ENCODE results near the gene TCF15. TPM values are rescaled to one million over a fixed set of nuclear protein-coding genes. Genes with fewer than 3 reads are reported as not detected.

The TCF15 gene
- total and polyA plus RNA-seq, 2 of the 13 experiments (the other 11 are each of a cell fraction or from before 2014, with no cell fraction given) = not detected

GRCh38 chr20:608970-609369 lies 1.1 kb downstream of the TCF15 start:
- TF ChIP-seq ZNF441 (CRISPR knock-in tag; IDR thresholded peaks at IDR 0.05; ENCODE audit: borderline replicate concordance) (no peak), KDM2A (CRISPR knock-in tag; IDR thresholded peaks at IDR 0.05; ENCODE audit: borderline replicate concordance, low read depth) (no peak), KLF11 (CRISPR knock-in tag; IDR thresholded peaks at IDR 0.05) (no peak), ZNF354B (CRISPR knock-in tag; IDR thresholded peaks at IDR 0.05) (no peak), ZNF33A (CRISPR knock-in tag; IDR thresholded peaks at IDR 0.05; ENCODE audit: borderline replicate concordance) (no peak)
- TF ChIP-seq, protein P1, sequence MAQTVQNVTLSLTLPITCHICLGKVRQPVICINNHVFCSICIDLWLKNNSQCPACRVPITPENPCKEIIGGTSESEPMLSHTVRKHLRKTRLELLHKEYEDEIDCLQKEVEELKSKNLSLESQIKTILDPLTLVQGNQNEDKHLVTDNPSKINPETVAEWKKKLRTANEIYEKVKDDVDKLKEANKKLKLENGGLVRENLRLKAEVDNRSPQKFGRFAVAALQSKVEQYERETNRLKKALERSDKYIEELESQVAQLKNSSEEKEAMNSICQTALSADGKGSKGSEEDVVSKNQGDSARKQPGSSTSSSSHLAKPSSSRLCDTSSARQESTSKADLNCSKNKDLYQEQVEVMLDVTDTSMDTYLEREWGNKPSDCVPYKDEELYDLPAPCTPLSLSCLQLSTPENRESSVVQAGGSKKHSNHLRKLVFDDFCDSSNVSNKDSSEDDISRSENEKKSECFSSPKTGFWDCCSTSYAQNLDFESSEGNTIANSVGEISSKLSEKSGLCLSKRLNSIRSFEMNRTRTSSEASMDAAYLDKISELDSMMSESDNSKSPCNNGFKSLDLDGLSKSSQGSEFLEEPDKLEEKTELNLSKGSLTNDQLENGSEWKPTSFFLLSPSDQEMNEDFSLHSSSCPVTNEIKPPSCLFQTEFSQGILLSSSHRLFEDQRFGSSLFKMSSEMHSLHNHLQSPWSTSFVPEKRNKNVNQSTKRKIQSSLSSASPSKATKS (CRISPR knock-in tag; IDR thresholded peaks at IDR 0.05) = no peak
- TF ChIP-seq, protein P2, sequence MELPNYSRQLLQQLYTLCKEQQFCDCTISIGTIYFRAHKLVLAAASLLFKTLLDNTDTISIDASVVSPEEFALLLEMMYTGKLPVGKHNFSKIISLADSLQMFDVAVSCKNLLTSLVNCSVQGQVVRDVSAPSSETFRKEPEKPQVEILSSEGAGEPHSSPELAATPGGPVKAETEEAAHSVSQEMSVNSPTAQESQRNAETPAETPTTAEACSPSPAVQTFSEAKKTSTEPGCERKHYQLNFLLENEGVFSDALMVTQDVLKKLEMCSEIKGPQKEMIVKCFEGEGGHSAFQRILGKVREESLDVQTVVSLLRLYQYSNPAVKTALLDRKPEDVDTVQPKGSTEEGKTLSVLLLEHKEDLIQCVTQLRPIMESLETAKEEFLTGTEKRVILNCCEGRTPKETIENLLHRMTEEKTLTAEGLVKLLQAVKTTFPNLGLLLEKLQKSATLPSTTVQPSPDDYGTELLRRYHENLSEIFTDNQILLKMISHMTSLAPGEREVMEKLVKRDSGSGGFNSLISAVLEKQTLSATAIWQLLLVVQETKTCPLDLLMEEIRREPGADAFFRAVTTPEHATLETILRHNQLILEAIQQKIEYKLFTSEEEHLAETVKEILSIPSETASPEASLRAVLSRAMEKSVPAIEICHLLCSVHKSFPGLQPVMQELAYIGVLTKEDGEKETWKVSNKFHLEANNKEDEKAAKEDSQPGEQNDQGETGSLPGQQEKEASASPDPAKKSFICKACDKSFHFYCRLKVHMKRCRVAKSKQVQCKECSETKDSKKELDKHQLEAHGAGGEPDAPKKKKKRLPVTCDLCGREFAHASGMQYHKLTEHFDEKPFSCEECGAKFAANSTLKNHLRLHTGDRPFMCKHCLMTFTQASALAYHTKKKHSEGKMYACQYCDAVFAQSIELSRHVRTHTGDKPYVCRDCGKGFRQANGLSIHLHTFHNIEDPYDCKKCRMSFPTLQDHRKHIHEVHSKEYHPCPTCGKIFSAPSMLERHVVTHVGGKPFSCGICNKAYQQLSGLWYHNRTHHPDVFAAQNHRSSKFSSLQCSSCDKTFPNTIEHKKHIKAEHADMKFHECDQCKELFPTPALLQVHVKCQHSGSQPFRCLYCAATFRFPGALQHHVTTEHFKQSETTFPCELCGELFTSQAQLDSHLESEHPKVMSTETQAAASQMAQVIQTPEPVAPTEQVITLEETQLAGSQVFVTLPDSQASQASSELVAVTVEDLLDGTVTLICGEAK (IDR thresholded peaks at IDR 0.05) = no peak
- TF ChIP-seq, protein P2 (CRISPR knock-in tag; IDR thresholded peaks at IDR 0.05) = no peak
- in situ Hi-C loops (cut with HindIII; ENCODE audit: extremely low pct_ligation_motif_present, low pct_unique_long_range_greater_than_20kb) (no loop called here), intact Hi-C loops (cut with micrococcal nuclease; ENCODE audit: unreplicated experiment) (no loop called here)
- Histone ChIP-seq H3K4me3 (replicated peaks in 1 of 3; ENCODE audit: insufficient read depth in 1 of 3, low read depth in 2 of 3, low read length in 3 of 3) (no peak overlapping the region), H3K9me3 (ENCODE audit: low read length) (no peaks in the 10 kb centered on the region), H2AFZ (ENCODE audit: low read length) (no peak overlapping the region), H3K4me1 (ENCODE audit: insufficient read depth, low read length) (peaks cover 13% of the 10 kb centered on the region), H3K36me3 (replicated peaks in 1 of 2; ENCODE audit: control insufficient read depth in 1 of 2, insufficient read depth in 2 of 2, low read length in 2 of 2) (no peaks in the 10 kb centered on the region), H3K9ac (ENCODE audit: insufficient read depth, low read depth, low read length) (no peak overlapping the region), H3K79me2 (ENCODE audit: insufficient read depth, low read length) (no peaks in the 10 kb centered on the region), H3K27ac (ENCODE audit: extremely low read length, insufficient read depth, low read length) (no peak overlapping the region), H3K27me3 (ENCODE audit: control insufficient read depth in 1 of 2, insufficient read depth in 2 of 2, low read length in 2 of 2) (peaks cover 25 to 76% of the 10 kb centered on the region in 2 experiments), H3K4me2 (ENCODE audit: low read depth, low read length) (no peak overlapping the region), H4K20me1 (ENCODE audit: insufficient read depth, low read length) (no peaks in the 10 kb centered on the region)
- FAIRE-seq (no peak), DNase-seq (ENCODE audit: low spot score) (no peak), ATAC-seq (no peak)
- ChIA-PET POLR2A (no interaction called here), CTCF (ENCODE audit: low intra/inter-chr PET ratio, low total read pairs) (no interaction called here)
- 37% methylated on average over 8 of the region's 8 CpGs for WGBS (ENCODE audit: low lambda C conversion rate)
- no TSS peak for BruUV-seq (replicated peaks)

All from HepG2 (cell line).